Activated naive CD4-positive, alpha-beta T cell treated with anti-CD3 and anti-CD28 coated beads for 36 hours (primary cell): ENCODE measurements around the gene CD59. TPM values are rescaled to one million over a fixed set of nuclear protein-coding genes. Genes with fewer than 3 reads are reported as not detected.
"Not testable (repeated sequence)": the region's sequence is repeated elsewhere in the genome, so short reads cannot be mapped to it uniquely, and the experiment has no call there.

Experiments
- CTCF ChIA-PET: fragments of 350-600 bp; sonication (Branson Sonifier 250); formaldehyde crosslinking; loops from one replicate; lab custom pipeline; 2021; ENCODE audit warnings: antibody characterized with exemption; lab: Charles Lee
- DNase-seq: peaks from one replicate; pipeline ENCODE4 v3.0.0-alpha.2; 2020
- H3K27ac Mint-ChIP-seq: one replicate; pipeline ENCODE4 v1.8.0; 2021; ENCODE audit warnings: mild to moderate bottlenecking, mixed read lengths
- H3K27me3 Mint-ChIP-seq: one replicate; pipeline ENCODE4 v1.8.0; 2021; ENCODE audit warnings: low read depth, mixed read lengths
- H3K36me3 Mint-ChIP-seq: one replicate; pipeline ENCODE4 v1.8.0; 2021; ENCODE audit warnings: low read depth, mixed read lengths
- H3K4me1 Mint-ChIP-seq: one replicate; pipeline ENCODE4 v1.8.0; 2021; ENCODE audit warnings: low read depth, mixed read lengths
- H3K4me3 Mint-ChIP-seq: one replicate; pipeline ENCODE4 v1.8.0; 2021; ENCODE audit warnings: mild to moderate bottlenecking, moderate library complexity, mixed read lengths
- H3K9me3 Mint-ChIP-seq: one replicate; pipeline ENCODE4 v1.8.0; 2021; ENCODE audit warnings: mixed read lengths
- intact Hi-C: fragments of 100-400 bp; cut with micrococcal nuclease; formaldehyde crosslinking; loops from one replicate; pipeline ENCODE4 v1.15.1; 2023
- total RNA-seq, 2 experiments: library from RNA; stranded (reverse); gene quantifications; one replicate each; pipeline ENCODE4 v1.2.3, GENCODE V29; 2021

Gene CD59
- total RNA-seq, 2 experiments from 2014 or later = 59.9 to 61.9 TPM

DNA sequence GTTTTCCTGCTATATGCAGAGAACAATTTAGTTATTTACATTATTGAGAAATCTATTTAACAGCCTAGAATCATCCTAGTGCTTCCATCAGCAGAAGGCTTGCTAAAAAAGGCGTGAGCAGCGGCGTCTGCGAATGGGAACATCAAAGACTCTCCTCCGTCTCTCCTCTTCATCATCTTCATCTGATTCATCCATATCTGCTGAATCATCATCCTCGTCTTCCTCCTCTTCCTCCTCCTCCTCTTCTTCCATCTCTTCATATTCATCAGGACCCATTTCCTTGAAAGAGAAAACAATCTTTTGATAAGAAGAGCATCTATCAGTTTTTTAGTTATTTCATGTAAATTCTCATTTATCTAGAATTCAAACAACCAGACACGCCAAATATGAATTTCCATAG, 5.6 kb upstream of the CD59 start:
- CTCF ChIA-PET = interaction anchor here (1.0 to 2.8 kb wide), 17 partner anchors 8 to 380 kb away, joined by 3 to 38 read pairs (median 5); no protein-coding TSS in a partner anchor
- Mint-ChIP-seq H3K36me3 (peaks cover 1% of the 10 kb centered on the region), H3K27ac (no peak overlapping the region), H3K4me1 (peaks cover 5% of the 10 kb centered on the region), H3K4me3 (no peak overlapping the region), H3K27me3 (no peaks in the 10 kb centered on the region), H3K9me3 (no peaks in the 10 kb centered on the region)
- intact Hi-C loops = loop anchor here (1.0 to 2.0 kb wide), 3 partner anchors 26 to 380 kb away; no protein-coding TSS in a partner anchor
- DNase-seq = no peak

DNA sequence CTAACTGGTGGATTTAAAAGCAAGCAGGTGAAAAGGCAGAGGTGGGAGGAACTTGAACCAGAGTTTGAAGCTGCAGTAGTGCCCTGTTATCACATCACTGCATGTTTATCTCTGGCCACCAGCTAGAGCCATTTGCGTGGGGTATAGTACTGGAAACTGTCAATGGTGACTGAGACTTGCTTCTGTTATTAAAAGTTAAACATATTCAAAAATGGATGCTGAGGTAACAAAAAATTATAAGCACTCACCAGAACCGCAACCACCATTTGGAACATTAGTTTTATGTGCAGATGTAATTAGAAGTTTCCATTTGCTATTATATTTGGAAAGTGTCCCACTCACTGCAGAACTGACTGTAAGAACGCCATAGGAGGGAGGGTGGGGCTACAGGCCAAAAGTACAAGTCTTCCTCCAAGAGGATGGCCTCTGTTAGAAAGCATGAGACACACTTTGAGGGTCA, 1.2 kb upstream of the CD59 start:
- Mint-ChIP-seq H3K27ac (no peak overlapping the region), H3K4me3 (no peak overlapping the region), H3K9me3 (no peaks in the 10 kb centered on the region), H3K4me1 (peaks cover 27% of the 10 kb centered on the region), H3K27me3 (no peaks in the 10 kb centered on the region), H3K36me3 (peaks cover 7% of the 10 kb centered on the region)
- CTCF ChIA-PET = interaction anchor here (0.9 to 1.3 kb wide), 5 partner anchors 21 to 71 kb away, joined by 3 to 4 read pairs (median 3); partner anchors contain the start of gene FBXO3
- no peak for DNase-seq
- intact Hi-C loops = loop anchor here (2.0 to 10.0 kb wide), 6 partner anchors 480 to 843 kb away; partner anchors contain the start of genes CAT, CSTF3 and HIPK3

DNA sequence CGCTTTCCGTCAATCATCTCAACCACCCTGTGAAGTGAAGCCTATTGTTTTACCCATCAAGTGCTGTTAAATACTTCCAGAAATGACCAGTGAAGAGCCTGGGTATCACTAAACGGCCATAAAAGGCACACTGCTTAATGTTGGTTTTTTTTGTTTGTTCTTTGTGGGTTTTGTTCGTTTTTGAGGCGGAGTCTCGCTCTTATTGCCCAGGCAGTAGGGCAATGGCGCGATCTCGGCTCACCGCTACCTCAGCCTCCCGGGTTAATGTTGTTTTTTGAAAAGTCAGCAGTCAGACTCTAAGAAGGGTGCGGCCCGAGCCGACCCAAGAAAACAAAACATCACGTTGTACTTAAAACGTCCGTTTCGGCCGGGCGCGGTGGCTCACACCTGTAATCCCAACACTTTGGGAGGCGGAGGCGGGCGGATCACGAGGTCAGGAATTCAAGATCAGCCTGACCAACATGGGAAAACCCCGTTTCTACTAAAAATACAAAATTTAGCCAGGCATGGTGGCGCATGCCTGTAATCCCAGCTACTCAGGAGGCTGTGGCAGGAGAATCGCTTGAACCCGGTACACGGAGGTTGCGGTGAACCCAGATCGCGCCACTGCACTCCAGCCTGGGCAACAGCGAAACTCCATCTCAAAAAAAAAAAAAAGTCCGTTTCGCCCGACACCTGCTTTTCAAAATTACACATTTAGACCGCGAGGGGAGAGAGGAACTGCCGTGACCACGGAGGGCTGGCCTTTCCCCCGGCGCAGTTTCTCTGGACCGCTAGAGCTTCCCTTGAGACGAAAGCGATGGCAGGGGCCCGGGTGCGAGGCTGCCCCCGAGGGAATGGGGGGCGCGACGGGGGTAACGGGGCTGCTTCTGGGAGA, 714 bp downstream of the CD59 start:
- Mint-ChIP-seq H3K9me3 (no peaks in the 10 kb centered on the region), H3K36me3 (peaks cover 10% of the 10 kb centered on the region), H3K4me3 (peak overlapping the region; percentile 78), H3K27me3 (no peaks in the 10 kb centered on the region), H3K27ac (peak overlapping the region; percentile 61), H3K4me1 (peaks cover 33% of the 10 kb centered on the region)
- intact Hi-C loops = loop anchor here (1.0 to 10.0 kb wide), 9 partner anchors 35 to 841 kb away; partner anchors contain the start of genes C11orf91, CAPRIN1, CAT and CSTF3
- peak; percentile 58 for DNase-seq
- CTCF ChIA-PET = interaction anchor here (1.2 to 2.4 kb wide), 2 partner anchors 19 kb away, joined by 4 to 11 read pairs; no protein-coding TSS in a partner anchor

GRCh38 chr11:33734441-33735270, 1.6 kb downstream of the CD59 start:
- Mint-ChIP-seq H3K27ac (peak overlapping the region; percentile 61), H3K27me3 (no peaks in the 10 kb centered on the region), H3K36me3 (peaks cover 10% of the 10 kb centered on the region), H3K4me1 (peaks cover 33% of the 10 kb centered on the region), H3K9me3 (no peaks in the 10 kb centered on the region), H3K4me3 (peak overlapping the region; percentile 78)
- intact Hi-C loops = loop anchor here (1.0 to 10.0 kb wide), 7 partner anchors 158 to 722 kb away; partner anchors contain the start of genes CAPRIN1, CAT, CSTF3 and HIPK3
- CTCF ChIA-PET = interaction anchor here (0.5 to 2.4 kb wide), 4 partner anchors 8 to 39 kb away, joined by 3 to 11 read pairs (median 8); no protein-coding TSS in a partner anchor
- no peak for DNase-seq

- H3K9me3 Mint-ChIP-seq = no peaks in the 10 kb centered on the region
- intact Hi-C loops = loop anchor here (5.0 to 10.0 kb wide), 2 partner anchors 158 to 511 kb away; partner anchors contain the start of gene LMO2
- CTCF ChIA-PET = interaction anchor here (0.5 to 2.4 kb wide), 4 partner anchors 9 to 278 kb away, joined by 3 to 11 read pairs (median 7); no protein-coding TSS in a partner anchor
- no peak overlapping the region for H3K4me3 Mint-ChIP-seq
- peaks cover 12% of the 10 kb centered on the region for H3K36me3 Mint-ChIP-seq
- H3K27me3 Mint-ChIP-seq = no peaks in the 10 kb centered on the region
- H3K4me1 Mint-ChIP-seq = peaks cover 36% of the 10 kb centered on the region
- DNase-seq = no peak
- no peak overlapping the region for H3K27ac Mint-ChIP-seq
These were observed 2.2 kb downstream of the CD59 start for GRCh38 chr11:33733980-33734379.

- Mint-ChIP-seq H3K27ac (no peak overlapping the region), H3K4me1 (peaks cover 36% of the 10 kb centered on the region), H3K9me3 (no peaks in the 10 kb centered on the region), H3K36me3 (peaks cover 18% of the 10 kb centered on the region), H3K4me3 (no peak overlapping the region), H3K27me3 (no peaks in the 10 kb centered on the region)
- CTCF ChIA-PET = no interaction called here
- intact Hi-C loops = loop anchor here (1.0 to 10.0 kb wide), 4 partner anchors 9 to 513 kb away; partner anchors contain the start of gene LMO2
- DNase-seq = peak; percentile 65
These were observed 4.3 kb downstream of the CD59 start for GRCh38 chr11:33731723-33732531.

DNA sequence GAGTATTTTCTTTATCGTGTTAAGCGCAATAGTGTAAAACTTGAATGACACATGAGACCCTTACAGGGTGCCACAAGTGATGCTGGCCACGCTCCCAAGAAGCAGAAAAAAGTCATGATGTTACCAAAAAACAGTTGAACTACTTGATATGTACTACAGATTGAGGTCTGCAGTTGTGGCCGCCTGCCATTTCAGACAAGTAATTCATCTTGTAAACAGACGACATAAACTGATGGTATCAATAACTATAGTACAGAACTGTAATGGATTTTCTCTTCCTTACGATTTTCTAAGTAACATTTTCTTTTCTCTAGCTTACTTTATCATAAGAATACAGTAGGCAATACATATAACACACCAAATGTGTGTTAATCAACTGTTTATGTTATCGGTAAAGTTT, 5.5 kb downstream of the CD59 start:
- CTCF ChIA-PET = interaction anchor here (0.7 kb wide), 1 partner anchor 21 kb away, joined by 3 read pairs; no protein-coding TSS in a partner anchor
- Mint-ChIP-seq H3K9me3 (no peaks in the 10 kb centered on the region), H3K4me3 (no peak overlapping the region), H3K27me3 (no peaks in the 10 kb centered on the region), H3K4me1 (peaks cover 34% of the 10 kb centered on the region), H3K36me3 (peaks cover 18% of the 10 kb centered on the region), H3K27ac (no peak overlapping the region)
- intact Hi-C loops = loop anchor here (1.0 to 10.0 kb wide), 3 partner anchors 7 to 514 kb away; partner anchors contain the start of gene LMO2
- DNase-seq = no peak

DNA sequence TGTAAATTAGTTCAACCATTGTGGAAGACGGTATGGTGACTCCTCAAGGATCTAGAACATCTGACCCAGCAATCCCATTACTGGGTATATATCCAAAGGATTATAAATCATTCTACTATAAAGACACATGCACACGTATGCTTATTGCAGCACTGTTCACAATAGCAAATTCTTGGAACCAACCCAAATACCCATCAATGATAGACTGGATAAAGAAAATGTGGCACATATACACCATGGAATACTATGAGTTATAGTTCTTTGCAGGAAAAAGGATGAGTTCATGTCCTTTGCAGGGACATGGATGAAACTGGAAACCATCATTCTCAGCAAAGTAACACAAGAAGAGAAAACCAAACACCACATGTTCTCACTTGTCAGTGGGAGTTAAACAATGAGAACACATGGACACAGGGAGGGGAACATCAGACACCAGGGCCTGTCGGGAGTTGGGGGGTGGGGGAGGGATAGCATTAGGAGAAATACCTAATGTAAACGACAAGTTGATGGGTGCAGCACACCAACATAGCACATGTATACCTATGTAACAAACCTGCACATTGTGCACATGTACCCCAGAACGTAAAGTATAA, 7.1 kb downstream of the CD59 start:
- H3K27me3 Mint-ChIP-seq, CTCF ChIA-PET, H3K27ac Mint-ChIP-seq, intact Hi-C loops, DNase-seq, H3K9me3 Mint-ChIP-seq, H3K4me3 Mint-ChIP-seq: not testable (repeated sequence)
- Mint-ChIP-seq H3K36me3 (peaks cover 18% of the 10 kb centered on the region), H3K4me1 (peaks cover 30% of the 10 kb centered on the region)

- DNase-seq, H3K9me3 Mint-ChIP-seq, H3K4me3 Mint-ChIP-seq, H3K27ac Mint-ChIP-seq, H3K27me3 Mint-ChIP-seq, intact Hi-C loops: not testable (repeated sequence)
- CTCF ChIA-PET = interaction anchor here (1.0 kb wide), 1 partner anchor 12 kb away, joined by 4 read pairs; no protein-coding TSS in a partner anchor
- Mint-ChIP-seq H3K36me3 (peaks cover 11% of the 10 kb centered on the region), H3K4me1 (peaks cover 34% of the 10 kb centered on the region)
These were observed 8.7 kb downstream of the CD59 start for GRCh38 chr11:33727539-33727938.

DNA sequence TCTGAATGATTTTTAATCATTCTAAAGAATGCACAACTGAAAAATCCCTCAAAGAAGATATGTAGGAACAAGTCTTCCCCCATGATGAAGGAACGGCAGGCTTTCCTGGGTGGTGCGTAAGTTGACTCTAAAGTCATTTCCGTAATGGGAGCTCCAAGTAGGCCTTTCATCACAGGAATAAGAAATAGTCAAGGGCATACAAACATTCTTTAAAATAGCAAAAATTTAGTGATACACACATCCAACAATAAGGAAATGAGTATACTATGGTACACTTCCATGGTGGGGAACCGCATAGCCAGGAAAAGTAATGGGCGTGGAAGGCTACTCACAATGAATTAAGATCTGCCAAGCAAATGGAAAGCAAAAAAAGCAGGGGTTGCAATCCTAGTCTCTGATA, 10.7 kb downstream of the CD59 start:
- Mint-ChIP-seq H3K27me3 (no peaks in the 10 kb centered on the region), H3K9me3 (no peaks in the 10 kb centered on the region), H3K4me3 (no peak overlapping the region), H3K36me3 (peaks cover 11% of the 10 kb centered on the region), H3K27ac (no peak overlapping the region), H3K4me1 (peaks cover 32% of the 10 kb centered on the region)
- DNase-seq = no peak
- CTCF ChIA-PET = interaction anchor here (3.3 kb wide), 1 partner anchor 17 kb away, joined by 13 read pairs; no protein-coding TSS in a partner anchor
- intact Hi-C loops = no loop called here
